Glomerular visceral epithelial cell (primary cell): ENCODE measurements around the gene CCDC24.

ENCODE experiments used
- DNase-seq: peaks from one replicate; pipeline ENCODE4 v3.0.0-alpha.2; 2016; ENCODE audit errors: extremely low spot score

Gene CCDC24

DNA sequence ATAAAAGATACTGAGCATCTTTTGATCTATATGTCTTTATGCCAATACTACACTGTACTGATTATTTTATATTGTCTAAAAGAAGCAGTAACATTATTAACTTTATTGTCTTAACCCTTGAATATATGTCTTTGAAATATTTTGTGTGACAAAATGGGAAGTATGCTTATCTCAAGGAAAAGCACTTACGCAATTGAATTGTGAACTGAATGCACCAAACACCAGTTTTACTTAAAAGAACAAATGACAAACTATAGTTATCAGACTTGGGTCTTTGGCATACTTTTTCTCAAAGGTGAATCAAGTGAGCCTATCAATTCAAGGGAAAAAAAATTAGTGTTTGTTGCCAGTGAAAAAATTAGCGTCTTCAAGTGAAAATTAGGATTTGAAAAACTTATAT lies 49.0 kb downstream of the CCDC24 start:
- no peak for DNase-seq

DNA sequence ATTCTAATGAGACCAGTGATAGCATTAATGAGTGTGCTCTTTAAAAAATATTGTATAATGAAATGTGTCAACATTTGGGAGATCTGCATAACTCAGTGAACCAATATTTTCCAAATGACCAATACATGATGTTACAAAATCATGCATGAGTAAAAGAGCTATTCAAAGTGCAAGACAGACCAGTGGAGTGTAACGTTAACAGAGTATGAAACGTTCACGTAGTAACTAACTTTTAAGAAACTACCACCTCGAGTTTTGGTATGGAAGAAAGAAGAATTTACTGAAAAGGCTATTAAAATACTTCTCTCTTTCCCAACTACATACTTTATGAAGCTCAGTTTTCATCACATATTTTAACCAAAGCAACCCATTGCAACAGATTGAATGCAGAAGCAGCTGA lies 49.4 kb downstream of the CCDC24 start:
- no peak for DNase-seq

DNA sequence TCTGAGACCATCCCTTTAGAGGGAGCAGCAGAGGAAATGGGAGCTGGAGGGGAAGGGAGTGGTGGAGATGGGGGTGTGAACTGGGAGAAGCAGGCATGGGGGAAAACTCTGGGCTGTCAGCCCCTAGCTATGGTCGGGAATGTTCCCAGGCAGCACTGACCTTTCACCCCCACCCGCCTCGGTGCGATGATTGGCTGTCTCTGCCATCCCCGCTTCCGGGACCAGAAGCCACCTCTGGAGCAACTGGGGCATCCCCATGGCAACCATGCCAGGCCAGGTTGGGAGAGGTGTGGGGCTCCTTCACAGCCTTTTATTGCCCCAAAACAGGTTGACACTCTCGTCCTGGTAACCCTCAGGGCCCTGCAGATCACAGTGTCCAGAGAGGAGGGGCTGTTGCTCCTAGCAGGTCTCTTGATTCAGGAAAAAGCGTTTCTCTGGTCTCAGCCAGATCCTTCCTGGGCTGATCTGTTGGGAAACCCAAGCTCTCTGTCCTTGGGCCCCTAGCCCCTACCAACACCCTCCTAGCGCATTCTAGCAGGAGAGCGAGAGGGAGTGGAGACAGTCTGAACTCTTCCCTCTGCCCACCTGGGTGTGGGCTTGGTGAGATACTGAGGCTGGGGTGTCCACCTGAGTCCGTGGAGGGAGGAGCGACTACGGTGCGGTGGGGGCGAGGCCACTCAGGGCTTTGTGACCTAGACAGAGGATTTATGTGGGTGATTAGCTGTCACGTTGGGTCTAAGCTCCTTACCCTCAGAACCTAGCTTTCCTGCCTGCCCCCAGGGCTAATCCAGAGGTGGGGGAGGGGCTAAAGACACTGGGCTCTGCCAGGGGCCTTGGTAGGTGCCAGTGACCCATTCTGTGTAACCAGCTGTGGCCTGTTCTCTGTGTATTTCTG lies 52.0 kb downstream of the CCDC24 start:
- no peak for DNase-seq

DNA sequence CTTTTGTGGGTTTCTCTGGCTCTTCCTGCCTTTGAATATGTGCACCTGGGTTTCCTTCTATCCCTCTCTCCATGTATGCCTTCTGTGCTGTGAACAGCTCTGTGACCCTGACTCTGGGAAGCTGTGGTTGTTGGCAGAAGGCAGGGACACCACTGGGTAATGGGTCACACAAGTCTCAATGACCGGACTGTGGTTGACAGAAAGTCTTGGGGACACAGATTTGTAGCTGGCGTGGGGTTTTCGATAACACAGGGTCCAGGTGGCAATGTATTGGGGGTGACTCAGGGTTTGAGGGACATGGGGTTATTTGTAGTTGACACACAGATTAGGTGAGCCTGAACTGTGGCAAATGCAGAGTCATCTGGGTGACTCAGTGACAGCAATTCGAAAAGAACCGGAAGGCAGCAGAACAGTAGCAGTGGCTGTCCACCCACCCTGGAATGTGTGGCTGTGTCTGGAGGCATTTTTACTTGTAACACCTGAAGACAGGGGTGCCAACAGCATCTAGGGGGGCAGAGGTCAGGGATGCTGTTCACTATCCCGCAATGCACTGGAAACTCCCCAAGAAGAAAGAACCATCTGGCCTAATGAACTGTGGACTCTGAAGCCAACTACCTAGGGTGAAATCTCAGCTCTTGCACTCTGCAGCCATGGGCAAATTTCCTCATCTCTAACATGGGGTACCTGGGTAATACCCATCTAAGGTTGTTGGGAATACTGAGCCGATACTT lies 52.8 kb downstream of the CCDC24 start:
- DNase-seq, result no peak

DNA sequence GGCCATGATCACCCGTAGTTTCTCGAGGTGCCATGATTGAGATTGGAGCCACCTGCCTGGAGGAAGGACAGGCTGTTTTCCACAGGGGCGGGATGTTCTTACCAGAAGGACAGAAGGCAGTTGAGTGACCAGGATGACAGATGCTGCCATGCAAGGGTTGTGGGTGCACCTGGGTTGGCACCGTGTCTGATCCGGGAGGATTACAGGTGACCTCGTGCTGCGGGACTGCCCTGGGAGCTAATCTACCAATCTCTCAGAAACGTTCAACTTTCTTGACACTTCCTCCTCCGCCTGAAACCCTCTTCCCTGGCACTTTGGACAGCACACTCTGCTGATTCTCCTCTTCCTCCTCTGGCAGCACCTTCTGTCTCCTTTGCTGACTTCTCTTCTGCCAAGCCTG lies 53.7 kb downstream of the CCDC24 start:
- DNase-seq, result no peak
